ACC112 (cell line): ENCODE data around the gene CEP192.

Source experiments
- H2AFZ ChIP-seq: fragments of 200-600 bp; sonication (generic); one replicate; pipeline ENCODE4 v1.6.0; 2017; ENCODE audit warnings: antibody characterized with exemption, low read length; ENCODE audit not compliant: unreplicated experiment
- H3K27ac ChIP-seq: fragments of 200-600 bp; sonication (generic); 2 replicates; pipeline ENCODE4 v1.5.1; 2014; ENCODE audit warnings: low read depth, mild to moderate bottlenecking, antibody characterized with exemption, low read length, moderate library complexity
- H3K27me3 ChIP-seq: fragments of 200-600 bp; sonication (generic); 2 replicates; pipeline ENCODE4 v1.6.1; 2014; ENCODE audit warnings: mild to moderate bottlenecking, antibody characterized with exemption, low read length, moderate library complexity, mixed read lengths; ENCODE audit not compliant: insufficient read depth
- H3K36me3 ChIP-seq: fragments of 200-600 bp; sonication (generic); 2 replicates; pipeline ENCODE4 v1.6.1; 2016; ENCODE audit warnings: mild to moderate bottlenecking, antibody characterized with exemption, low read length, moderate library complexity, mixed read lengths; ENCODE audit not compliant: insufficient read depth
- H3K4me1 ChIP-seq: fragments of 200-600 bp; sonication (generic); one replicate; pipeline ENCODE4 v1.6.1; 2016; ENCODE audit warnings: low read length, mixed read lengths; ENCODE audit not compliant: insufficient read depth, unreplicated experiment, control insufficient read depth
- H3K4me3 ChIP-seq: fragments of 200-600 bp; sonication (generic); 2 replicates; pipeline ENCODE4 v1.5.1; 2014; ENCODE audit warnings: mild to moderate bottlenecking, low read depth, low read length
- H3K79me2 ChIP-seq: fragments of 200-600 bp; sonication (generic); one replicate; pipeline ENCODE4 v1.6.0; 2016; ENCODE audit warnings: low read length; ENCODE audit not compliant: control insufficient read depth, unreplicated experiment, insufficient read depth

Gene CEP192

GRCh38 chr18:13137670-13138419 lies 146.7 kb downstream of the CEP192 start:
- Histone ChIP-seq H3K79me2 (no peaks in the 10 kb centered on the region), H3K36me3 (no peaks in the 10 kb centered on the region), H3K4me1 (no peaks in the 10 kb centered on the region), H3K4me3 (peak overlapping the region; percentile 86), H3K27me3 (no peaks in the 10 kb centered on the region), H3K27ac (no peak overlapping the region), H2AFZ (peak overlapping the region; percentile 78)

GRCh38 chr18:13138420-13139139 lies 147.4 kb downstream of the CEP192 start:
- Histone ChIP-seq H3K27me3 (no peaks in the 10 kb centered on the region), H3K4me1 (no peaks in the 10 kb centered on the region), H3K4me3 (peak overlapping the region; percentile 86), H3K36me3 (no peaks in the 10 kb centered on the region), H3K79me2 (no peaks in the 10 kb centered on the region), H2AFZ (peak overlapping the region; percentile 78), H3K27ac (no peak overlapping the region)

GRCh38 chr18:13139885-13140450 lies 148.8 kb downstream of the CEP192 start:
- Histone ChIP-seq H3K4me1 (no peaks in the 10 kb centered on the region), H2AFZ (no peak overlapping the region), H3K27me3 (peaks cover 10% of the 10 kb centered on the region; the same call in 1 of the 2 replicates), H3K79me2 (no peaks in the 10 kb centered on the region), H3K36me3 (no peaks in the 10 kb centered on the region), H3K4me3 (no peak overlapping the region), H3K27ac (no peak overlapping the region)

- H3K36me3 ChIP-seq = no peaks in the 10 kb centered on the region
- no peak overlapping the region for H3K27ac ChIP-seq
- H3K4me1 ChIP-seq = no peaks in the 10 kb centered on the region
- no peaks in the 10 kb centered on the region for H3K79me2 ChIP-seq
- no peak overlapping the region for H2AFZ ChIP-seq
- no peak overlapping the region for H3K4me3 ChIP-seq
- peaks cover 13% of the 10 kb centered on the region; the same call in 1 of the 2 replicates for H3K27me3 ChIP-seq
Measured at GRCh38 chr18:13141209-13141608, 150.0 kb downstream of the CEP192 start.

GRCh38 chr18:13145636-13146190 lies 154.6 kb downstream of the CEP192 start:
- Histone ChIP-seq H2AFZ (no peak overlapping the region), H3K36me3 (no peaks in the 10 kb centered on the region), H3K4me3 (no peak overlapping the region), H3K27me3 (peaks cover 24% of the 10 kb centered on the region), H3K4me1 (no peaks in the 10 kb centered on the region), H3K27ac (no peak overlapping the region), H3K79me2 (no peaks in the 10 kb centered on the region)

- Histone ChIP-seq H3K79me2 (no peaks in the 10 kb centered on the region), H2AFZ (peak overlapping the region; percentile 68)
Measured at GRCh38 chr18:13147130-13147529, 156.0 kb downstream of the CEP192 start.

GRCh38 chr18:13151656-13152055 lies 160.5 kb downstream of the CEP192 start:
- H3K27me3 ChIP-seq = peaks cover 16% of the 10 kb centered on the region
- H2AFZ ChIP-seq = no peak overlapping the region
- H3K36me3 ChIP-seq = no peaks in the 10 kb centered on the region
- H3K4me1 ChIP-seq = no peaks in the 10 kb centered on the region
- no peak overlapping the region for H3K27ac ChIP-seq
- H3K79me2 ChIP-seq = no peaks in the 10 kb centered on the region
- no peak overlapping the region for H3K4me3 ChIP-seq

More at GRCh38 chr18:13147130-13147529, 156.0 kb downstream of the CEP192 start:
- no peak overlapping the region for H3K27ac ChIP-seq
- H3K36me3 ChIP-seq = no peaks in the 10 kb centered on the region
- H3K27me3 ChIP-seq = peaks cover 28% of the 10 kb centered on the region
- no peaks in the 10 kb centered on the region for H3K4me1 ChIP-seq
- H3K4me3 ChIP-seq = no peak overlapping the region; the same call in 1 of the 2 replicates

- H3K4me3 ChIP-seq = no peak overlapping the region
- no peak overlapping the region for H3K27ac ChIP-seq
- H2AFZ ChIP-seq = no peak overlapping the region
- peaks cover 6% of the 10 kb centered on the region for H3K4me1 ChIP-seq
- H3K79me2 ChIP-seq = no peaks in the 10 kb centered on the region
- no peaks in the 10 kb centered on the region; the same call in 1 of the 2 replicates for H3K27me3 ChIP-seq
- H3K36me3 ChIP-seq = no peaks in the 10 kb centered on the region
Measured at GRCh38 chr18:13158428-13158827, 167.3 kb downstream of the CEP192 start.

GRCh38 chr18:13159579-13159978 lies 168.4 kb downstream of the CEP192 start:
- Histone ChIP-seq H3K27me3 (no peaks in the 10 kb centered on the region; the same call in 1 of the 2 replicates), H3K79me2 (no peaks in the 10 kb centered on the region), H2AFZ (no peak overlapping the region), H3K4me1 (peaks cover 10% of the 10 kb centered on the region), H3K27ac (no peak overlapping the region), H3K4me3 (no peak overlapping the region), H3K36me3 (no peaks in the 10 kb centered on the region)

GRCh38 chr18:13161276-13161899 lies 170.2 kb downstream of the CEP192 start:
- no peaks in the 10 kb centered on the region for H3K27me3 ChIP-seq
- peaks cover 10% of the 10 kb centered on the region for H3K4me1 ChIP-seq
- H3K27ac ChIP-seq = no peak overlapping the region
- no peaks in the 10 kb centered on the region for H3K36me3 ChIP-seq
- H3K4me3 ChIP-seq = no peak overlapping the region
- no peak overlapping the region for H2AFZ ChIP-seq
- no peaks in the 10 kb centered on the region for H3K79me2 ChIP-seq
